ENCODE measurements around the gene PTGIS.

Gene PTGIS

GRCh38 chr20:49557449-49557848 lies 10.5 kb downstream of the PTGIS start:
- no peak for DNase-seq

- no peak for DNase-seq
Observed at GRCh38 chr20:49556621-49557020, 11.3 kb downstream of the PTGIS start.

GRCh38 chr20:49549801-49550551 lies 18.0 kb downstream of the PTGIS start:
- no peak for DNase-seq

GRCh38 chr20:49548371-49548947 lies 19.5 kb downstream of the PTGIS start:
- no peak for DNase-seq

GRCh38 chr20:49545572-49545971 lies 22.4 kb downstream of the PTGIS start:
- no peak for DNase-seq

GRCh38 chr20:49544535-49544934 lies 23.4 kb downstream of the PTGIS start:
- DNase-seq: no peak

- DNase-seq: no peak
Observed at GRCh38 chr20:49543858-49544437, 24.0 kb downstream of the PTGIS start.

- no peak for DNase-seq
Observed at GRCh38 chr20:49543071-49543857, 24.7 kb downstream of the PTGIS start.

- DNase-seq: no peak
Observed at GRCh38 chr20:49542514-49542991, 25.4 kb downstream of the PTGIS start.

- DNase-seq: peak; percentile 65
Observed at GRCh38 chr20:49541733-49542513, 26.0 kb downstream of the PTGIS start.

- DNase-seq: peak; percentile 30
Observed at GRCh38 chr20:49540687-49541435, 27.1 kb downstream of the PTGIS start.

GRCh38 chr20:49540232-49540620 lies 27.7 kb downstream of the PTGIS start:
- no peak for DNase-seq

- no peak for DNase-seq
Observed at GRCh38 chr20:49539481-49540231, 28.3 kb downstream of the PTGIS start.

GRCh38 chr20:49538950-49539349 lies 29.0 kb downstream of the PTGIS start:
- no peak for DNase-seq

GRCh38 chr20:49534255-49534712 lies 33.7 kb downstream of the PTGIS start:
- DNase-seq: peak; percentile 78

- DNase-seq: no peak
Observed at GRCh38 chr20:49532285-49532946, 35.5 kb downstream of the PTGIS start.

GRCh38 chr20:49529470-49529869 lies 38.5 kb downstream of the PTGIS start:
- no peak for DNase-seq

GRCh38 chr20:49526568-49526967 lies 41.4 kb downstream of the PTGIS start:
- DNase-seq: no peak

GRCh38 chr20:49526056-49526455 lies 41.9 kb downstream of the PTGIS start:
- DNase-seq: no peak

- DNase-seq: no peak
Observed at GRCh38 chr20:49523767-49524360, 44.1 kb downstream of the PTGIS start.
